CD14-positive monocyte (primary cell): Measurements from ENCODE around the gene TWNK. TPM values are rescaled to one million over a fixed set of nuclear protein-coding genes. Genes with fewer than 3 reads are reported as not detected.
A peak's percentile ranks its signal among the peaks of the same experiment; 100 is the strongest.

ENCODE experiments used
- DNase-seq, 3 donors: peaks; one replicate each; pipeline ENCODE4 v3.0.0-alpha.2; 2011 to 2022
- H2AFZ ChIP-seq: 2 replicates; pipeline ENCODE4 v1.6.0; 2012; ENCODE audit warnings: mild to moderate bottlenecking, low read depth, low read length, inconsistent platforms; ENCODE audit not compliant: insufficient read depth, poor library complexity, severe bottlenecking
- H3K27ac ChIP-seq, 2 donors: 1 replicate in 1 of 2; 2 replicates in 1 of 2; pipeline ENCODE4 v1.5.1; 2012 to 2013; ENCODE audit warnings: low read length in 2 of 2, control low read depth in 1 of 2, inconsistent platforms in 1 of 2, low read depth in 1 of 2, mild to moderate bottlenecking in 1 of 2
- H3K27me3 ChIP-seq, 2 donors: one replicate each; pipeline versions ENCODE4 v1.6.0 to v1.6.1; 2011 to 2013; ENCODE audit warnings: low read length in 2 of 2; ENCODE audit not compliant: control insufficient read depth in 2 of 2, insufficient read depth in 2 of 2
- H3K36me3 ChIP-seq, 2 donors: replicated peaks in 1 of 2; 1 replicate in 1 of 2; 2 replicates in 1 of 2; pipeline versions ENCODE4 v1.5.1 to v1.6.1; 2012 to 2013; ENCODE audit warnings: low read length in 2 of 2, control low read depth in 1 of 2, inconsistent platforms in 1 of 2, mild to moderate bottlenecking in 1 of 2; ENCODE audit not compliant: insufficient read depth in 2 of 2, control insufficient read depth in 1 of 2
- H3K4me1 ChIP-seq, 2 donors: 1 replicate in 1 of 2; 2 replicates in 1 of 2; pipeline versions ENCODE4 v1.5.1 to v1.6.1; 2012 to 2013; ENCODE audit warnings: low read length in 2 of 2, control low read depth in 1 of 2, inconsistent platforms in 1 of 2, mild to moderate bottlenecking in 1 of 2, moderate library complexity in 1 of 2; ENCODE audit not compliant: insufficient read depth in 2 of 2, control insufficient read depth in 1 of 2
- H3K4me2 ChIP-seq: replicated peaks from 2 replicates; pipeline ENCODE3; 2012; ENCODE audit warnings: low read length, moderate library complexity, mild to moderate bottlenecking; ENCODE audit not compliant: poor library complexity, severe bottlenecking; ENCODE audit errors: extremely low read depth
- H3K4me3 ChIP-seq, 3 experiments: fragments of 200-600 bp in 1 of 3; sonication (generic) in 1 of 3; replicated peaks in 1 of 3; 1 replicate in 2 of 3; 2 replicates in 1 of 3; pipeline ENCODE4 v1.5.1; 2011 to 2013; ENCODE audit warnings: low read length in 3 of 3, mild to moderate bottlenecking in 3 of 3, control low read depth in 2 of 3, low read depth in 2 of 3, inconsistent platforms in 1 of 3, moderate library complexity in 1 of 3
- H3K79me2 ChIP-seq: 2 replicates; pipeline ENCODE4 v1.6.0; 2012; ENCODE audit warnings: mild to moderate bottlenecking, control low read depth, inconsistent platforms, low read length, moderate library complexity; ENCODE audit not compliant: insufficient read depth
- H3K9ac ChIP-seq: 2 replicates; pipeline ENCODE4 v1.6.0; 2017; ENCODE audit warnings: low read length, mild to moderate bottlenecking; ENCODE audit not compliant: insufficient read depth, poor library complexity, severe bottlenecking
- H3K9me3 ChIP-seq, 2 donors: replicated peaks in 1 of 2; 1 replicate in 1 of 2; 2 replicates in 1 of 2; pipeline versions ENCODE4 v1.5.1 to v1.6.1; 2012 to 2013; ENCODE audit warnings: low read length in 2 of 2, control low read depth in 1 of 2; ENCODE audit not compliant: control insufficient read depth in 1 of 2, insufficient read depth in 1 of 2
- H4K20me1 ChIP-seq: 2 replicates; pipeline ENCODE4 v1.6.0; 2012; ENCODE audit warnings: mild to moderate bottlenecking, low read length, control low read depth, moderate library complexity; ENCODE audit not compliant: insufficient read depth
- H3K27ac Mint-ChIP-seq, 7 donors: one replicate each; pipeline ENCODE4 v1.8.0; 2020; ENCODE audit warnings: mild to moderate bottlenecking in 7 of 7, mixed read lengths in 7 of 7, moderate library complexity in 6 of 7, inconsistent platforms in 2 of 7
- H3K27me3 Mint-ChIP-seq, 3 donors: one replicate each; pipeline ENCODE4 v1.8.0; 2021 to 2022; ENCODE audit warnings: low read depth in 3 of 3, mild to moderate bottlenecking in 3 of 3, mixed read lengths in 3 of 3, moderate library complexity in 3 of 3, inconsistent platforms in 1 of 3
- H3K36me3 Mint-ChIP-seq, 2 donors: one replicate each; pipeline ENCODE4 v1.8.0; 2020; ENCODE audit warnings: mixed read lengths in 2 of 2, inconsistent platforms in 1 of 2, mild to moderate bottlenecking in 1 of 2
- H3K4me1 Mint-ChIP-seq: one replicate; pipeline ENCODE4 v1.8.0; 2020; ENCODE audit warnings: mild to moderate bottlenecking, mixed read lengths
- H3K4me3 Mint-ChIP-seq, 2 donors: one replicate each; pipeline ENCODE4 v1.8.0; 2020; ENCODE audit warnings: mild to moderate bottlenecking in 2 of 2, mixed read lengths in 2 of 2, moderate library complexity in 1 of 2
- H3K9me3 Mint-ChIP-seq, 7 donors: one replicate each; pipeline ENCODE4 v1.8.0; 2020 to 2022; ENCODE audit warnings: mixed read lengths in 7 of 7, mild to moderate bottlenecking in 6 of 7, moderate library complexity in 6 of 7, inconsistent platforms in 2 of 7
- CTCF ChIP-seq: fragments of 200-600 bp; IDR thresholded peaks from one replicate; pipeline ENCODE4 v1.8.0; 2022; ENCODE audit warnings: antibody characterized with exemption, mild to moderate bottlenecking
- WGBS: methylation state at CpG from one replicate; pipeline ENCODE4 v1.1.5; 2013; ENCODE audit warnings: missing lambda C conversion rate; ENCODE audit not compliant: insufficient coverage; 5-methylcytosine and 5-hydroxymethylcytosine counted together
- intact Hi-C, 2 donors: fragments of 100-400 bp; cut with micrococcal nuclease; formaldehyde crosslinking; loops; one replicate each; pipeline versions ENCODE4 v1.15.0 to v1.15.1; 2023
- polyA plus RNA-seq, 3 donors: library from polyadenylated mRNA; depleted of rRNA in 1 of 3; unstranded in 2 of 3; stranded (reverse) in 1 of 3; fragments of 300-500 nt in 2 of 3; fragments of >200 nt in 1 of 3; fragmentation: Illumina TruSeq in 2 of 3; gene quantifications; 1 replicate in 2 of 3; 2 replicates in 1 of 3; pipeline ENCODE4 v1.2.3, GENCODE V29; 2012 to 2021

The TWNK gene
- polyA plus RNA-seq, 3 donors: 0.31 to 1.2 (median 0.69) TPM

- no peak overlapping the region for H3K4me2 ChIP-seq
- H4K20me1 ChIP-seq: no peaks in the 10 kb centered on the region
- intact Hi-C loops: no loop called here
- no peaks in the 10 kb centered on the region for H3K36me3 ChIP-seq
- peak in 2 of 3 donors; percentile 11 to 68 for DNase-seq
- no peaks in the 10 kb centered on the region for H3K36me3 Mint-ChIP-seq
- H3K9ac ChIP-seq: no peak overlapping the region
- peaks cover 0 to 5% of the 10 kb centered on the region in 2 donors for H3K27me3 ChIP-seq
- peaks cover 0 to 3% (median 0%) of the 10 kb centered on the region in 7 donors for H3K9me3 Mint-ChIP-seq
- H3K27me3 Mint-ChIP-seq: peaks cover 18 to 19% (median 19%) of the 10 kb centered on the region in 3 donors
- no peaks in the 10 kb centered on the region for H3K9me3 ChIP-seq
- H3K4me1 ChIP-seq: peaks cover 18 to 26% of the 10 kb centered on the region in 2 donors
- 42% methylated on average over 3 of the region's 10 CpGs for WGBS
- no peak overlapping the region for H2AFZ ChIP-seq
- no peak for TF ChIP-seq CTCF
- H3K27ac ChIP-seq: no peak overlapping the region
- no peaks in the 10 kb centered on the region for H3K79me2 ChIP-seq
- no peak overlapping the region for H3K4me3 Mint-ChIP-seq
- H3K4me1 Mint-ChIP-seq: peaks cover 29% of the 10 kb centered on the region
- H3K27ac Mint-ChIP-seq: peak overlapping the region in 1 of 7 donors; percentile 46
- no peak overlapping the region for H3K4me3 ChIP-seq
Observed at GRCh38 chr10:101020427-101021075, 33.2 kb downstream of the TWNK start.

GRCh38 chr10:101021239-101021638 is 33.9 kb downstream of the TWNK start:
- WGBS: 97% methylated on average over 3 of the region's 4 CpGs
- Histone ChIP-seq H2AFZ (no peak overlapping the region), H3K4me3 (no peak overlapping the region), H3K9ac (no peak overlapping the region), H3K4me2 (no peak overlapping the region), H3K27ac (no peak overlapping the region), H4K20me1 (no peaks in the 10 kb centered on the region), H3K9me3 (no peaks in the 10 kb centered on the region), H3K4me1 (peaks cover 18 to 26% of the 10 kb centered on the region in 2 donors), H3K27me3 (peaks cover 0 to 5% of the 10 kb centered on the region in 2 donors), H3K36me3 (no peaks in the 10 kb centered on the region), H3K79me2 (no peaks in the 10 kb centered on the region)
- no peak for DNase-seq
- Mint-ChIP-seq H3K4me3 (no peak overlapping the region), H3K9me3 (peaks cover 0 to 3% (median 0%) of the 10 kb centered on the region in 7 donors), H3K27me3 (peaks cover 18 to 19% (median 18%) of the 10 kb centered on the region in 3 donors), H3K27ac (no peak overlapping the region), H3K36me3 (no peaks in the 10 kb centered on the region), H3K4me1 (peaks cover 29% of the 10 kb centered on the region)
- intact Hi-C loops: no loop called here
- no peak for TF ChIP-seq CTCF
